GM23248 (cell line): ENCODE measurements around the gene PCP4.

ENCODE experiments used
- EZH2 ChIP-seq: fragments of 200-600 bp; sonication (generic); IDR thresholded peaks from 2 replicates; pipeline ENCODE4 v1.6.1; 2018; ENCODE audit warnings: antibody characterized with exemption, mild to moderate bottlenecking; ENCODE audit not compliant: insufficient read depth, poor library complexity, severe bottlenecking
- EZH2phosphoT487 ChIP-seq: fragments of 200-600 bp; sonication (generic); IDR thresholded peaks from 2 replicates; pipeline ENCODE4 v1.6.1; 2018; ENCODE audit warnings: antibody characterized with exemption, moderate library complexity, mild to moderate bottlenecking, low read depth; ENCODE audit not compliant: insufficient read depth

- TF ChIP-seq EZH2 = no peak
- TF ChIP-seq EZH2phosphoT487 = no peak
These were observed 18.0 kb downstream of the PCP4 start for GRCh38 chr21:39885119-39885848.
